ENCODE results near the gene ATL1. TPM values are rescaled to one million over a fixed set of nuclear protein-coding genes. Genes with fewer than 3 reads are reported as not detected.
A peak's percentile ranks its signal among the peaks of the same experiment; 100 is the strongest.
"Not testable (repeated sequence)": the region's sequence is repeated elsewhere in the genome, so short reads cannot be mapped to it uniquely, and the experiment has no call there.

The ATL1 gene
- total and polyA plus RNA-seq, 2 donors: 15.0 to 18.6 TPM

- WGBS: 85% methylated on average over 5 of the region's 5 CpGs
- not testable (repeated sequence) for H3K27ac ChIP-seq (ENCODE audit: low read depth)
Measured at GRCh38 chr14:50665300-50665699, 105.4 kb downstream of the ATL1 start.

GRCh38 chr14:50666772-50667683, 107.1 kb downstream of the ATL1 start:
- WGBS: 4% methylated on average over 20 of the region's 20 CpGs

More at GRCh38 chr14:50665300-50665699, 105.4 kb downstream of the ATL1 start:
- not testable (repeated sequence) for H3K36me3 ChIP-seq (ENCODE audit: insufficient read depth); DNase-seq (ENCODE audit: extremely low spot score); H3K4me1 ChIP-seq (ENCODE audit: insufficient read depth); H3K4me3 ChIP-seq (ENCODE audit: low read depth, low read length)

GRCh38 chr14:50667684-50667995, 107.7 kb downstream of the ATL1 start:
- Histone ChIP-seq H3K36me3 (ENCODE audit: insufficient read depth) (no peaks in the 10 kb centered on the region), H3K4me1 (ENCODE audit: insufficient read depth) (peaks cover 2% of the 10 kb centered on the region), H3K4me3 (ENCODE audit: low read depth, low read length) (peak overlapping the region; percentile 79), H3K27ac (ENCODE audit: low read depth) (peak overlapping the region; percentile 92)
- DNase-seq (ENCODE audit: extremely low spot score): no peak
- WGBS: 0% methylated on average over 25 of the region's 25 CpGs

More at GRCh38 chr14:50666772-50667683, 107.1 kb downstream of the ATL1 start:
- Histone ChIP-seq H3K36me3 (ENCODE audit: insufficient read depth) (no peaks in the 10 kb centered on the region), H3K4me1 (ENCODE audit: insufficient read depth) (peaks cover 2% of the 10 kb centered on the region), H3K27ac (ENCODE audit: low read depth) (peak overlapping the region; percentile 92), H3K4me3 (ENCODE audit: low read depth, low read length) (peak overlapping the region; percentile 79)
- DNase-seq (ENCODE audit: extremely low spot score): peak; percentile 37

- WGBS: under 1% methylated on average over 92 of the region's 92 CpGs
- H3K27ac ChIP-seq (ENCODE audit: low read depth): peak within 1 kb of the TSS; percentile 92
- peak; percentile 50 for DNase-seq (ENCODE audit: extremely low spot score)
- H3K4me3 ChIP-seq (ENCODE audit: low read depth, low read length): peak within 1 kb of the TSS; percentile 79
- H3K36me3 ChIP-seq (ENCODE audit: insufficient read depth): no peaks in the 10 kb centered on the region
- H3K4me1 ChIP-seq (ENCODE audit: insufficient read depth): peaks cover 2% of the 10 kb centered on the region
Measured at GRCh38 chr14:50667996-50668825, 108.3 kb downstream of the ATL1 start, which contains the start of gene SAV1. Gene SAV1, minus strand, starts transcription at chr14:50668306. Its CDS starts 339 bp downstream, at chr14:50667967.

- DNase-seq (ENCODE audit: extremely low spot score): no peak
- 10% methylated on average over 6 of the region's 6 CpGs for WGBS
- H3K27ac ChIP-seq (ENCODE audit: low read depth): peak overlapping the region; percentile 92
Measured at GRCh38 chr14:50668826-50669143, 108.8 kb downstream of the ATL1 start.

GRCh38 chr14:50669441-50669986, 109.6 kb downstream of the ATL1 start:
- no peak for DNase-seq (ENCODE audit: extremely low spot score)
- no peak overlapping the region for H3K27ac ChIP-seq (ENCODE audit: low read depth)
- 88% methylated on average over 4 of the region's 4 CpGs for WGBS
- H3K36me3 ChIP-seq (ENCODE audit: insufficient read depth): no peaks in the 10 kb centered on the region
- H3K4me3 ChIP-seq (ENCODE audit: low read depth, low read length): no peak overlapping the region
- H3K4me1 ChIP-seq (ENCODE audit: insufficient read depth): no peaks in the 10 kb centered on the region

More at GRCh38 chr14:50668826-50669143, 108.8 kb downstream of the ATL1 start:
- Histone ChIP-seq H3K36me3 (ENCODE audit: insufficient read depth) (no peaks in the 10 kb centered on the region), H3K4me3 (ENCODE audit: low read depth, low read length) (peak overlapping the region; percentile 79), H3K4me1 (ENCODE audit: insufficient read depth) (peaks cover under 1% of the 10 kb centered on the region)

GRCh38 chr14:50670196-50670865, 110.4 kb downstream of the ATL1 start:
- DNase-seq (ENCODE audit: extremely low spot score): no peak
- 82% methylated on average over 10 of the region's 10 CpGs for WGBS

GRCh38 chr14:50670866-50671256, 110.9 kb downstream of the ATL1 start:
- no peak overlapping the region for H3K4me3 ChIP-seq (ENCODE audit: low read depth, low read length)
- H3K36me3 ChIP-seq (ENCODE audit: insufficient read depth): no peaks in the 10 kb centered on the region
- H3K4me1 ChIP-seq (ENCODE audit: insufficient read depth): no peaks in the 10 kb centered on the region
- DNase-seq (ENCODE audit: extremely low spot score): no peak
- 93% methylated on average over 6 of the region's 6 CpGs for WGBS
- H3K27ac ChIP-seq (ENCODE audit: low read depth): no peak overlapping the region

More at GRCh38 chr14:50670196-50670865, 110.4 kb downstream of the ATL1 start:
- Histone ChIP-seq H3K4me3 (ENCODE audit: low read depth, low read length) (no peak overlapping the region), H3K36me3 (ENCODE audit: insufficient read depth) (no peaks in the 10 kb centered on the region), H3K4me1 (ENCODE audit: insufficient read depth) (no peaks in the 10 kb centered on the region), H3K27ac (ENCODE audit: low read depth) (no peak overlapping the region)

GRCh38 chr14:50675597-50675996, 115.7 kb downstream of the ATL1 start:
- Histone ChIP-seq H3K36me3 (ENCODE audit: insufficient read depth) (no peaks in the 10 kb centered on the region), H3K4me1 (ENCODE audit: insufficient read depth) (peaks cover 2% of the 10 kb centered on the region), H3K27ac (ENCODE audit: low read depth) (no peak overlapping the region), H3K4me3 (ENCODE audit: low read depth, low read length) (no peak overlapping the region)
- WGBS: 65% methylated on average over 2 of the region's 2 CpGs
- no peak for DNase-seq (ENCODE audit: extremely low spot score)

GRCh38 chr14:50676814-50677516, 117.0 kb downstream of the ATL1 start:
- Histone ChIP-seq H3K36me3 (ENCODE audit: insufficient read depth) (no peaks in the 10 kb centered on the region), H3K27ac (ENCODE audit: low read depth) (no peak overlapping the region), H3K4me3 (ENCODE audit: low read depth, low read length) (no peak overlapping the region), H3K4me1 (ENCODE audit: insufficient read depth) (peaks cover 2% of the 10 kb centered on the region)
- DNase-seq (ENCODE audit: extremely low spot score): no peak
- WGBS: 86% methylated on average over 7 of the region's 7 CpGs

- DNase-seq (ENCODE audit: extremely low spot score): no peak
- WGBS: 49% methylated on average over 5 of the region's 5 CpGs
- no peak overlapping the region for H3K27ac ChIP-seq (ENCODE audit: low read depth)
- no peaks in the 10 kb centered on the region for H3K36me3 ChIP-seq (ENCODE audit: insufficient read depth)
- H3K4me3 ChIP-seq (ENCODE audit: low read depth, low read length): no peak overlapping the region
- H3K4me1 ChIP-seq (ENCODE audit: insufficient read depth): peaks cover 2% of the 10 kb centered on the region
Measured at GRCh38 chr14:50677527-50678063, 117.7 kb downstream of the ATL1 start.

GRCh38 chr14:50678163-50678562, 118.2 kb downstream of the ATL1 start:
- Histone ChIP-seq H3K36me3 (ENCODE audit: insufficient read depth) (no peaks in the 10 kb centered on the region), H3K4me3 (ENCODE audit: low read depth, low read length) (no peak overlapping the region), H3K27ac (ENCODE audit: low read depth) (no peak overlapping the region), H3K4me1 (ENCODE audit: insufficient read depth) (peaks cover 2% of the 10 kb centered on the region)
- DNase-seq (ENCODE audit: extremely low spot score): no peak
- 74% methylated on average over 5 of the region's 5 CpGs for WGBS
